ENCODE data around the gene CEP170B.

CEP170B gene

GRCh38 chr14:104866451-104867370 is 1.6 kb downstream of the CEP170B start:
- DNase-seq (ENCODE audit: low read depth in 2 of 2, low spot score in 1 of 2) = no peak

- no peak for DNase-seq (ENCODE audit: low read depth in 2 of 2, low spot score in 1 of 2)
Observed at GRCh38 chr14:104867371-104868059, 2.4 kb downstream of the CEP170B start.

GRCh38 chr14:104868060-104868740 is 3.1 kb downstream of the CEP170B start:
- no peak for DNase-seq (ENCODE audit: low read depth in 2 of 2, low spot score in 1 of 2)

- no peak for DNase-seq (ENCODE audit: low read depth in 2 of 2, low spot score in 1 of 2)
Observed at GRCh38 chr14:104868811-104869572, 3.9 kb downstream of the CEP170B start.

- DNase-seq (ENCODE audit: low read depth in 2 of 2, low spot score in 1 of 2) = no peak
Observed at GRCh38 chr14:104869669-104870367, 4.8 kb downstream of the CEP170B start.

- DNase-seq (ENCODE audit: low read depth in 2 of 2, low spot score in 1 of 2) = peak in 1 of 2 donors; percentile 25
Observed at GRCh38 chr14:104870368-104871144, 5.5 kb downstream of the CEP170B start.

GRCh38 chr14:104871145-104871655 is 6.1 kb downstream of the CEP170B start:
- DNase-seq (ENCODE audit: low read depth in 2 of 2, low spot score in 1 of 2) = no peak

- DNase-seq (ENCODE audit: low read depth in 2 of 2, low spot score in 1 of 2) = no peak
Observed at GRCh38 chr14:104871656-104872468, 6.8 kb downstream of the CEP170B start.

GRCh38 chr14:104872469-104873341 is 7.6 kb downstream of the CEP170B start:
- no peak for DNase-seq (ENCODE audit: low read depth in 2 of 2, low spot score in 1 of 2)

GRCh38 chr14:104873380-104874055 is 8.4 kb downstream of the CEP170B start:
- DNase-seq (ENCODE audit: low read depth in 2 of 2, low spot score in 1 of 2) = no peak

GRCh38 chr14:104874110-104874531 is 9.1 kb downstream of the CEP170B start:
- no peak for DNase-seq (ENCODE audit: low read depth in 2 of 2, low spot score in 1 of 2)

- DNase-seq (ENCODE audit: low read depth in 2 of 2, low spot score in 1 of 2) = no peak
Observed at GRCh38 chr14:104874571-104875411, 9.7 kb downstream of the CEP170B start.

GRCh38 chr14:104875412-104875751 is 10.3 kb downstream of the CEP170B start:
- no peak for DNase-seq (ENCODE audit: low read depth in 2 of 2, low spot score in 1 of 2)

GRCh38 chr14:104875811-104876210 is 10.7 kb downstream of the CEP170B start:
- no peak for DNase-seq (ENCODE audit: low read depth in 2 of 2, low spot score in 1 of 2)

GRCh38 chr14:104876251-104876699 is 11.2 kb downstream of the CEP170B start:
- no peak for DNase-seq (ENCODE audit: low read depth in 2 of 2, low spot score in 1 of 2)
